Ramos (cell line): ENCODE data around the gene CEP72.
"Not testable (repeated sequence)": the region's sequence is repeated elsewhere in the genome, so short reads cannot be mapped to it uniquely, and the experiment has no call there.

Experiments used
- in situ Hi-C: fragments of 300-500 bp; cut with MboI; formaldehyde crosslinking; loops from one replicate; pipeline ENCODE4 v1.14.3; 2022; ENCODE audit warnings: low sequenced_read_pairs; ENCODE audit not compliant: unreplicated experiment

CEP72 gene

GRCh38 chr5:597871-598563, 14.1 kb upstream of the CEP72 start:
- in situ Hi-C loops: no loop called here

- in situ Hi-C loops: no loop called here
Observed at GRCh38 chr5:598564-598890, 13.6 kb upstream of the CEP72 start.

- in situ Hi-C loops: no loop called here
Observed at GRCh38 chr5:600886-601541, 11.1 kb upstream of the CEP72 start.

- in situ Hi-C loops: no loop called here
Observed at GRCh38 chr5:601771-602465, 10.2 kb upstream of the CEP72 start.

- in situ Hi-C loops: no loop called here
Observed at GRCh38 chr5:602466-603035, 9.6 kb upstream of the CEP72 start.

GRCh38 chr5:603081-603998, 8.8 kb upstream of the CEP72 start:
- in situ Hi-C loops: no loop called here

- in situ Hi-C loops: no loop called here
Observed at GRCh38 chr5:604391-604831, 7.7 kb upstream of the CEP72 start.

- in situ Hi-C loops: not testable (repeated sequence)
Observed at GRCh38 chr5:605090-605489, 7.0 kb upstream of the CEP72 start.

GRCh38 chr5:606061-606460, 6.1 kb upstream of the CEP72 start:
- in situ Hi-C loops: no loop called here

GRCh38 chr5:606526-607399, 5.4 kb upstream of the CEP72 start:
- in situ Hi-C loops: no loop called here

- in situ Hi-C loops: no loop called here
Observed at GRCh38 chr5:607541-608428, 4.4 kb upstream of the CEP72 start.

GRCh38 chr5:608429-609370, 3.4 kb upstream of the CEP72 start:
- in situ Hi-C loops: no loop called here

- in situ Hi-C loops: no loop called here
Observed at GRCh38 chr5:609506-609905, 2.6 kb upstream of the CEP72 start.

GRCh38 chr5:610011-610743, 2.0 kb upstream of the CEP72 start:
- in situ Hi-C loops: no loop called here

GRCh38 chr5:610744-611730, 1.1 kb upstream of the CEP72 start:
- in situ Hi-C loops: no loop called here
